OCI-LY7 (cell line): ENCODE measurements around the gene RHOXF1.

Experiments
- CTCF ChIP-seq: fragments of 200-600 bp; sonication (generic); conservative IDR thresholded peaks from 2 replicates; pipeline ENCODE4 v1.5.1; 2014; ENCODE audit warnings: mild to moderate bottlenecking, antibody characterized with exemption, low read length, moderate library complexity, mixed read lengths
- EZH2phosphoT487 ChIP-seq: fragments of 200-600 bp; sonication (generic); IDR thresholded peaks from 2 replicates; pipeline ENCODE4 v1.6.1; 2018; ENCODE audit warnings: low read depth, borderline replicate concordance, mild to moderate bottlenecking, mixed run types, antibody characterized with exemption, low read length, moderate library complexity, mixed read lengths

GRCh38 chrX:120120223-120120622 lies 4.5 kb upstream of the RHOXF1 start:
- TF ChIP-seq CTCF (no peak), EZH2phosphoT487 (no peak)
